Measurements from ENCODE around the gene SUN1. TPM values are rescaled to one million over a fixed set of nuclear protein-coding genes. Genes with fewer than 3 reads are reported as not detected.

The SUN1 gene
- total RNA-seq, 1 donor from 2014 or later = 121 TPM

DNA sequence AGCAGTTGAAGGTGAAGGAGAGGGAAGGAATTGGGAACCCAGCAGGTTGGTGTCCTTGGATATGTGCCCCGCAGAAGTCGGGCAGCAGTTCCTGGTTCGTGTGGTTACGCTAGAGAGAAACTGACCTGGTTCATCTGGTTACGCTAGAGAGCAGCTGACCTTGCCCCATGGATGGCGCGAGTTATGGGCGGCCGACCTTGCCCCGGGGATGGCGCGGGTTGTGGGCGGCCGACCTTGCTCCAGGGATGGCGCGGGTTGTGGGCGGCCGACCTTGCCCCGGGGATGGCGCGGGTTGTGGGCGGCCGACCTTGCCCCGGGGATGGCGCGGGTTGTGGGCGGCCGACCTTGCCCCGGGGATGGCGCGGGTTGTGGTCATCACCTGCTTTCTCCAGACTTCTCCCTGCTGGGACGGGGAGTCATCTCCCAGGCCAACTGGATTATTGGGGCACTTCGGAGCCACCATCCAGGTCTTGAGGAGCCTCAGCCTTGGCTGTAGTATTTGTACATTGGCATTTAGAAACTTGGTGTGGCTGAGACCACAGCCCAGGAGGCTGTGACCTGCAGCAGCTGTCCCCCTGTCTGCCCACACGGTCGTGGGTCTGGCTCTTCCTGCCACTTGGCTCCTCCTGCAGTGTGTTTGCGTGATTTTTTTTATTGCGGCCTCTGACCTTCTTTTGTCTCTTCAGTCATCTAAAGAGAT is 50.2 kb downstream of the SUN1 start:
- H3K27ac Mint-ChIP-seq = peak overlapping the region; percentile 78
- TF ChIP-seq, protein P1, sequence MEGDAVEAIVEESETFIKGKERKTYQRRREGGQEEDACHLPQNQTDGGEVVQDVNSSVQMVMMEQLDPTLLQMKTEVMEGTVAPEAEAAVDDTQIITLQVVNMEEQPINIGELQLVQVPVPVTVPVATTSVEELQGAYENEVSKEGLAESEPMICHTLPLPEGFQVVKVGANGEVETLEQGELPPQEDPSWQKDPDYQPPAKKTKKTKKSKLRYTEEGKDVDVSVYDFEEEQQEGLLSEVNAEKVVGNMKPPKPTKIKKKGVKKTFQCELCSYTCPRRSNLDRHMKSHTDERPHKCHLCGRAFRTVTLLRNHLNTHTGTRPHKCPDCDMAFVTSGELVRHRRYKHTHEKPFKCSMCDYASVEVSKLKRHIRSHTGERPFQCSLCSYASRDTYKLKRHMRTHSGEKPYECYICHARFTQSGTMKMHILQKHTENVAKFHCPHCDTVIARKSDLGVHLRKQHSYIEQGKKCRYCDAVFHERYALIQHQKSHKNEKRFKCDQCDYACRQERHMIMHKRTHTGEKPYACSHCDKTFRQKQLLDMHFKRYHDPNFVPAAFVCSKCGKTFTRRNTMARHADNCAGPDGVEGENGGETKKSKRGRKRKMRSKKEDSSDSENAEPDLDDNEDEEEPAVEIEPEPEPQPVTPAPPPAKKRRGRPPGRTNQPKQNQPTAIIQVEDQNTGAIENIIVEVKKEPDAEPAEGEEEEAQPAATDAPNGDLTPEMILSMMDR (conservative IDR thresholded peaks at IDR 0.05) = no peak
- H3K9me3 Mint-ChIP-seq = no peaks in the 10 kb centered on the region
- H3K27me3 Mint-ChIP-seq = no peaks in the 10 kb centered on the region
- DNase-seq (ENCODE audit: extremely low spot score, unreplicated experiment) = no peak
- peaks cover 8% of the 10 kb centered on the region for H3K36me3 Mint-ChIP-seq
- H3K4me3 Mint-ChIP-seq = no peak overlapping the region
- peaks cover 21% of the 10 kb centered on the region for H3K4me1 Mint-ChIP-seq (ENCODE audit: unreplicated experiment)

DNA sequence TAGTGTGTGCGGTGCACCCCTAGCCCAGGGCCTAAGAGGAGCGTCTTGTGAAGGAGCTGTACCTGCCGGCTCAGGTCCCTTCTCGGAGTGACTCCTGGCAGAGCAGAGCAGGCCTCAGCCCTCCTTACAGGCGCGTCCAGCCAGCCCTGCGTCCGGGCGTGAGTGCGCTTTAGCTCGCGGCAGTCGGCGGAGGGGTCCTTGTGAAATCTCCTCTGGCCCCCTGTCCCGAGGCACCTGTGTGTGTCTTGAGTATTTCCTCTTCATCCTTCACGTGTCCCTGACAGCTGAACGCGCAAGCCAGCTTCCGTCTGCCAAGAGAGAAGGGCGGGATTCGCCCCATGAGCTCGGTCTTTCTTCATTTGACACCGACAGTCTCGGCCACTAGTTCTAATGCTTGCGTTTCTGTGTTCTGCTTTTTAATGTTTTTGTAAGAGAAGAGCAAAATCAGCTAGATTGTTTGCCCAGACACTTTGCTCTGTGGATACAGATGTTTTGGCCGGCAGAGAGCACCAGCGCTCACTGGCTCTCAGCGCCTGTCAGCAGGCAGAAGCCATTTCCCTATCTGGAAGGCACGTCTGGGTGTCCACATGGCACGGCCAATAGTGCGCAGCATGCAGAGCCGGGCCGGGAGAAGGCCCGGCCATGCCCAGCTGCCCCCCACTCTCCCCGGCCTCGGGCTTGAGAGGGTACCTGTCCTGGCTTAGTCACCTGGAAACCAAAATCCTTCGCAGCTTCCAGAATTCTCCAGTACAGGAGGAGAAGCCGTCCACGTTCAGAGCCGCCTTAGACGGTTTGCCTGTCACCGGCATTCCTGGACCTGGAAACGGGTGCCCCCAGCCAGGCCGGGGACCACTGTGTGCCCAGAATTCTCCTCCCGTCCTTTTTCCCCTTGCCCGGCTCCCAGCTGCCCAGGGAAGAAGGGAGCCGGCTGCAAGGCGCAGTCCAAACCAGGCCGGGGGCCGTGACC is 51.1 kb downstream of the SUN1 start:
- peaks cover 8% of the 10 kb centered on the region for H3K36me3 Mint-ChIP-seq
- H3K9me3 Mint-ChIP-seq = no peaks in the 10 kb centered on the region
- no peak for DNase-seq (ENCODE audit: extremely low spot score, unreplicated experiment)
- H3K27me3 Mint-ChIP-seq = no peaks in the 10 kb centered on the region
- peak overlapping the region; percentile 29 for H3K4me3 Mint-ChIP-seq
- TF ChIP-seq, protein P1 (conservative IDR thresholded peaks at IDR 0.05) = no peak
- H3K27ac Mint-ChIP-seq = peak overlapping the region; percentile 78
- H3K4me1 Mint-ChIP-seq (ENCODE audit: unreplicated experiment) = peaks cover 17% of the 10 kb centered on the region

DNA sequence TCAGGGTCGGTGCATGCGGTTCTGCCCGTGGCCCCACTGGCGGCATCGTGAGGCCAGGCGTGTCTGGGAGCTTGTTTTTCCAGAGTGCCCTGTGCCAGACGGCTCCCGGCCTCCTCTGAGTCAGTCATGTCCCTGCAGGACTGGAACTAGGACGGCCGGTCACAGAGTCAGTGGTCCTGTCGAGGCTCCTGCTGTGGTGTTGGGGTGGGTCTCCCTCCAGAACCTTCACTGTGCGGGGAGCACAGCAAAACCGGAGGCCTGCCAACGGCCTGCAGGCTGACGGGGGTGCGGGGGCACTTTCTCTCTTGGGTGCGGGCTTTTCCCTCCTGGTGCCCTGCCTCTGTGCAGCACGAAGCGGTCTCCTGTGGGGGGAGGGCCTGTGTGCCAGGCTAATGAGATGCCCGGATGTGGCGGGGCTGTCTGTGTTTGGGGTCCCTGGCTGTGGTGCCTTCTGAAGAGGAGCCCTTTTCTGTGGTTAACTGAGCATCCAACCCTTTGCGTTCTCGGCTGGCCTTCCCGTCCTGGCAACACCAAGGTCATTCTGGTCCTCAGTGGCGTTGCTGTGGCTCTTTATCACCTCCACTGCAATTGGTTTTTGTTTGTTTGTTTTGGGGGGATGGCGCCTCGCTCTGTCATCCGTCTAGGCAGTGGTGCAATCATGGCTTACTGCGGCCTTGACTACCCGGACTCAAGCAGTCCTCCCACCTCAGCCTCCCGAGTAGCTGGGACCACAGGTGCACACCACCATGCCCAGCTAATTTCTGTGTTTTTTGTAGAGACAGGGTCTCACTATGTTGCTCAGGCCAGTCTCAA is 52.1 kb downstream of the SUN1 start:
- no peak overlapping the region for H3K27ac Mint-ChIP-seq
- no peak for DNase-seq (ENCODE audit: extremely low spot score, unreplicated experiment)
- H3K9me3 Mint-ChIP-seq = no peaks in the 10 kb centered on the region
- H3K27me3 Mint-ChIP-seq = no peaks in the 10 kb centered on the region
- no peak overlapping the region for H3K4me3 Mint-ChIP-seq
- H3K36me3 Mint-ChIP-seq = peaks cover 5% of the 10 kb centered on the region
- H3K4me1 Mint-ChIP-seq (ENCODE audit: unreplicated experiment) = peaks cover 12% of the 10 kb centered on the region
- TF ChIP-seq, protein P1 (conservative IDR thresholded peaks at IDR 0.05) = no peak

DNA sequence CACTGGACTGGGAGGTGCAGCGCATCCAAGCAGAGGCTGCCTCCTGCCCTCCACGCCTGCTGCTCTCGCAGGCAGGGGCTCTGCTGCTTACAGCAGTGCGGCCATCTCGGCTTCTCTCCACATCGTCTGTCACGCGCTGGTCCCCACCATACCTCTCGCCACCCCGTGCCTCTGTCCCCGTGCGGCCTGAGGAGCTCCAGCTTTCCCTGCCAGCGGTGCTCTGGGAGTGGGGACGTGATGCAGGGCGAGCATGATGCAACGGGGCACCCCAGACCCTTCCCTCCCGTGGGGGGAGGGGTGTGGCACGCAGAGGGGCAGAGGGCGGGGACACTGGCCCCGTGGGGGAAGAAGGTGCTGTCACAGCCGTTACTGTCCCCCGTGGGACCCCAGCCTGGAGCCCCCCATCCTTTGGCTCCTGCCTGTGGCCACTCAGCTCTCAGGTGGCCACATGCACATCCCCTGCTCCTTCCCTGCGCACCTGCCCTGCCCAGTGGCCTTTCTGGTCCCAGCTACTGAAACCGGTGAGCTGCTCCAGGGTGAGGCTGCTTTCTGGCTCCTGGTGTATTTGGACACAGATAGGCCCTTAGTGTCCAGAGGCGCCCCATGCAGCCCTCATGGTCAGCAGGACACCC is 53.1 kb downstream of the SUN1 start:
- DNase-seq (ENCODE audit: extremely low spot score, unreplicated experiment) = no peak
- no peaks in the 10 kb centered on the region for H3K9me3 Mint-ChIP-seq
- H3K4me1 Mint-ChIP-seq (ENCODE audit: unreplicated experiment) = peaks cover 11% of the 10 kb centered on the region
- peaks cover 5% of the 10 kb centered on the region for H3K36me3 Mint-ChIP-seq
- no peaks in the 10 kb centered on the region for H3K27me3 Mint-ChIP-seq
- TF ChIP-seq, protein P1 (conservative IDR thresholded peaks at IDR 0.05) = no peak
- no peak overlapping the region for H3K27ac Mint-ChIP-seq
- H3K4me3 Mint-ChIP-seq = no peak overlapping the region
